ENCODE results near the gene PECR.

The PECR gene

GRCh38 chr2:216071111-216071851 lies 10.3 kb downstream of the PECR start:
- no peak for DNase-seq (ENCODE audit: low spot score)

- no peak for DNase-seq (ENCODE audit: low spot score)
Observed at GRCh38 chr2:216070195-216070594, 11.4 kb downstream of the PECR start.

GRCh38 chr2:216069028-216069427 lies 12.6 kb downstream of the PECR start:
- no peak for DNase-seq (ENCODE audit: low spot score)

GRCh38 chr2:216066230-216066629 lies 15.4 kb downstream of the PECR start:
- DNase-seq (ENCODE audit: low spot score), result no peak

GRCh38 chr2:216064665-216065064 lies 16.9 kb downstream of the PECR start:
- no peak for DNase-seq (ENCODE audit: low spot score)

GRCh38 chr2:216064014-216064630 lies 17.5 kb downstream of the PECR start:
- no peak for DNase-seq (ENCODE audit: low spot score)

- peak; percentile 23 for DNase-seq (ENCODE audit: low spot score)
Observed at GRCh38 chr2:216059233-216059834, 22.3 kb downstream of the PECR start.

GRCh38 chr2:216057688-216058193 lies 23.9 kb downstream of the PECR start:
- DNase-seq (ENCODE audit: low spot score), result no peak

GRCh38 chr2:216056739-216057138 lies 24.9 kb downstream of the PECR start:
- DNase-seq (ENCODE audit: low spot score), result no peak

GRCh38 chr2:216055680-216056079 lies 25.9 kb downstream of the PECR start:
- no peak for DNase-seq (ENCODE audit: low spot score)

GRCh38 chr2:216052420-216052819 lies 29.2 kb downstream of the PECR start:
- DNase-seq (ENCODE audit: low spot score), result no peak

- DNase-seq (ENCODE audit: low spot score), result no peak
Observed at GRCh38 chr2:216051350-216051749, 30.3 kb downstream of the PECR start.

GRCh38 chr2:216049452-216049851 lies 32.2 kb downstream of the PECR start:
- no peak for DNase-seq (ENCODE audit: low spot score)

- DNase-seq (ENCODE audit: low spot score), result no peak
Observed at GRCh38 chr2:216047397-216047796, 34.2 kb downstream of the PECR start.

- no peak for DNase-seq (ENCODE audit: low spot score)
Observed at GRCh38 chr2:216044883-216045486, 36.6 kb downstream of the PECR start.

- DNase-seq (ENCODE audit: low spot score), result no peak
Observed at GRCh38 chr2:216043949-216044348, 37.7 kb downstream of the PECR start.

- no peak for DNase-seq (ENCODE audit: low spot score)
Observed at GRCh38 chr2:216041438-216041837, 40.2 kb downstream of the PECR start.

GRCh38 chr2:216039918-216040317 lies 41.7 kb downstream of the PECR start:
- no peak for DNase-seq (ENCODE audit: low spot score)

GRCh38 chr2:216034065-216034464 lies 47.5 kb downstream of the PECR start:
- DNase-seq (ENCODE audit: low spot score), result peak; percentile 60

GRCh38 chr2:216033403-216033802 lies 48.2 kb downstream of the PECR start:
- DNase-seq (ENCODE audit: low spot score), result no peak

GRCh38 chr2:216031960-216032689 lies 49.5 kb downstream of the PECR start:
- DNase-seq (ENCODE audit: low spot score), result peak; percentile 71

- no peak for DNase-seq (ENCODE audit: low spot score)
Observed at GRCh38 chr2:216030216-216030615, 51.4 kb downstream of the PECR start.

All from RKO (cell line).